ENCODE data around the gene CASTOR2.
"Not testable (repeated sequence)": the region's sequence is repeated elsewhere in the genome, so short reads cannot be mapped to it uniquely, and the experiment has no call there.

The CASTOR2 gene

DNA sequence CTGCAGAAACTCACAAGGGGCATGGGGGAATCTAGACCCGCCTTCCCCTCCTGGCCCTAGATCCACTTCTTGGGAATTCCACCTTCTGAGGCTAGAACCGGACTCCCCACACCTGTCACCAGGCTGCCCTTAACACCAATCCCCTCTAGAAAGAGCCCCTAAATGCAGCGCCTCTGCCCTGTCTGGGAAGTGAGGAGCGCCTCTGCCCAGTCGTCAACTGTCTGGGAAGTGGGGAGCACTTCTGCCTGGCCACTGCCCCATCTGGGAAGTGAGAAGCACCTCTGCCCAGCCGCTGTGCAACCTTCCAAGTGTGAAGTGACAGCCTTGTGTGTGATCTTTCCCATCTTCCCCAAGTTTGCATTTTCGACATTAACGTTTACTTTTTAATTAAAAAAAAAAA, 100.3 kb downstream of the CASTOR2 start:
- no peak for TF ChIP-seq POLR2A (IDR thresholded peaks at IDR 0.05; ENCODE audit: low read depth, low read length)
- DNase-seq (ENCODE audit: insufficient read length, low spot score) = no peak
- no peak for FAIRE-seq

DNA sequence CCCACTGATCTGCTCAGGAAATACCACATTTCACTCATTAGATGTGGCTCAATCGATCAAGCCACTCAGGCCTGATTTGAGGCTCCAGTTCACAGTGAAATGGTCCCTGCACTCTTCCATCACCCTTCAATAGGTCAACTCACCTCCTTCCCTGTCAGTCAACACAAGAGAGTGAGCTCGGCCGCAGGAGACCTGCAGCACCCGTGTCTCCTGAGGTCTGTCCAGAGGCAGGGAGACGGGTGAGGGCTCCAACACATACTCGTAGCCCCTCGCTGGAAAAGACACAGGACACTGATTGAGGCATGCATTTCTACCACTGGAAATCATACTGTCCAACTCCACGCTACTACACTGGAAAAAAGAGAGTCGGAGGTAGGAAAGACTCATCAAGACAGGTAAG, 102.0 kb downstream of the CASTOR2 start:
- no peak for FAIRE-seq
- TF ChIP-seq POLR2A (IDR thresholded peaks at IDR 0.05; ENCODE audit: low read depth, low read length) = no peak
- DNase-seq (ENCODE audit: insufficient read length, low spot score) = no peak

DNA sequence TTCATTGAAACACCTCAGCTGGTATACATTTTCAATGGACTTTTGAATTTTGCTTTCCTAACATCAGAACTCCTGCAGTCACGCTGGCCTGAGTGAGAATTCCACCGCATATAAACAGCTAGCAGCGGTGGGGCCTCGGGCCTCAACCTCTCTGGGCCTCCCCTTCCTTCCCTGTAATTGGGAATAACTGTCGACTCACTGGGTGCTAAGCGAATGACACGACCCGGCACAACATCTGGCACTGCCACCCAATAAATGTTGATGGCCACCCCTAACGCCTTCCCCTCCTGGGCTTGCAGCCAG, 108.4 kb downstream of the CASTOR2 start:
- FAIRE-seq = no peak
- no peak for TF ChIP-seq POLR2A (IDR thresholded peaks at IDR 0.05; ENCODE audit: low read depth, low read length)
- no peak for DNase-seq (ENCODE audit: insufficient read length, low spot score)

DNA sequence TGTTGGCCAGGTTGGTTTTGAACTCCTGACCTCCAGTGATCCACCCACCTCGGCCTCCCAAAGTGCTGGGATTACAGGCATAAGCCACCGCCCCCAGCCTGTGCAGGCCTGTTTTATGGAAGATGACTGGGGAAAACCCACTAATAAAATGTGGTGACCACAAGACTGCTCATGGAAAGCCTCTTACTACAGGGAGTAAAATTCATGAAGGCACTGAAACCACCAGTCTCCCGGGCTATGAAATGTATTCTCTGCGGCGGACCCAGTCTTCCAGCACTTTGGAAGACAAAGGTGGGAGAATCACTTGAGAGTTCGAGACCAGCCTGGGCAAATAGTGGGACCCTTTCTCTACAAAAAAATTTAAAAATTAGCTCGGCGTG, 109.7 kb downstream of the CASTOR2 start:
- not testable (repeated sequence) for FAIRE-seq; DNase-seq (ENCODE audit: insufficient read length, low spot score)

Measured in H54 (cell line).